MM.1S (cell line): ENCODE data around the gene DNAI2.

Experiments
- DNase-seq: peaks from one replicate; pipeline ENCODE4 v3.0.0-alpha.2; 2015
- H2AFZ ChIP-seq: fragments of 300-600 bp; sonication (generic); 2 replicates; pipeline ENCODE4 v1.6.0; 2016; ENCODE audit warnings: antibody characterized with exemption, low read length
- H3F3A ChIP-seq: fragments of 300-600 bp; sonication (generic); 2 replicates; pipeline ENCODE4 v1.6.1; 2016; ENCODE audit warnings: mild to moderate bottlenecking, antibody characterized with exemption, low read length, moderate library complexity, mixed read lengths; ENCODE audit not compliant: insufficient read depth
- H3K27ac ChIP-seq: fragments of 300-600 bp; sonication (generic); 2 replicates; pipeline ENCODE4 v1.5.1; 2016; ENCODE audit warnings: mild to moderate bottlenecking, low read length
- H3K27me3 ChIP-seq: fragments of 300-600 bp; sonication (generic); replicated peaks from 2 replicates; pipeline ENCODE4 v1.6.0; 2016; ENCODE audit warnings: low read length; ENCODE audit not compliant: insufficient read depth
- H3K36me3 ChIP-seq: fragments of 300-600 bp; sonication (generic); replicated peaks from 2 replicates; pipeline ENCODE4 v1.6.1; 2016; ENCODE audit warnings: mild to moderate bottlenecking, low read length, mixed read lengths; ENCODE audit not compliant: insufficient read depth
- H3K4me1 ChIP-seq: fragments of 300-600 bp; sonication (generic); 2 replicates; pipeline ENCODE4 v1.6.1; 2016; ENCODE audit warnings: low read length, mixed read lengths
- H3K4me2 ChIP-seq: fragments of 300-600 bp; sonication (generic); 2 replicates; pipeline ENCODE4 v1.6.0; 2016; ENCODE audit warnings: low read depth, low read length
- H3K4me3 ChIP-seq: fragments of 300-600 bp; sonication (generic); 2 replicates; pipeline ENCODE4 v1.5.1; 2016; ENCODE audit warnings: low read length, mixed read lengths
- H3K79me2 ChIP-seq: fragments of 300-600 bp; sonication (generic); 2 replicates; pipeline ENCODE4 v1.6.1; 2016; ENCODE audit warnings: mixed run types, low read length, mixed read lengths
- H3K9ac ChIP-seq: fragments of 300-600 bp; sonication (generic); 2 replicates; pipeline ENCODE4 v1.6.1; 2016; ENCODE audit warnings: low read length, mixed read lengths
- H3K9me2 ChIP-seq: fragments of 300-600 bp; sonication (generic); replicated peaks from 2 replicates; pipeline ENCODE4 v1.6.1; 2016; ENCODE audit warnings: mild to moderate bottlenecking, low read length, mixed read lengths; ENCODE audit not compliant: insufficient read depth
- H3K9me3 ChIP-seq: fragments of 300-600 bp; sonication (generic); replicated peaks from 2 replicates; pipeline ENCODE4 v1.6.1; 2016; ENCODE audit warnings: mild to moderate bottlenecking, low read length, mixed read lengths; ENCODE audit not compliant: insufficient read depth
- H4K20me1 ChIP-seq: fragments of 300-600 bp; sonication (generic); 2 replicates; pipeline ENCODE4 v1.6.1; 2016; ENCODE audit warnings: mild to moderate bottlenecking, low read length, moderate library complexity, mixed read lengths; ENCODE audit not compliant: insufficient read depth
- CTCF ChIP-seq: fragments of 300-600 bp; sonication (generic); IDR thresholded peaks from 2 replicates; pipeline ENCODE4 v1.5.1; 2016; ENCODE audit warnings: antibody characterized with exemption, low read length, mixed read lengths
- EZH2 ChIP-seq: fragments of 300-600 bp; sonication (generic); optimal IDR thresholded peaks from 2 replicates; pipeline ENCODE3; 2017; ENCODE audit warnings: low read depth, mild to moderate bottlenecking, antibody characterized with exemption, low read length, mixed read lengths
- EZH2phosphoT487 ChIP-seq: fragments of 300-600 bp; sonication (generic); IDR thresholded peaks from 2 replicates; pipeline ENCODE4 v1.6.1; 2018; ENCODE audit warnings: antibody characterized with exemption, low read length

DNAI2 gene

GRCh38 chr17:74244548-74244947 lies 29.5 kb upstream of the DNAI2 start:
- no peak overlapping the region for H3K4me2 ChIP-seq
- H3K9me3 ChIP-seq, result no peaks in the 10 kb centered on the region
- H2AFZ ChIP-seq, result no peak overlapping the region
- TF ChIP-seq EZH2phosphoT487 (no peak), EZH2 (no peak), CTCF (no peak)
- H3K9ac ChIP-seq, result no peak overlapping the region
- H3F3A ChIP-seq, result no peaks in the 10 kb centered on the region
- no peak for DNase-seq
- peaks cover 90% of the 10 kb centered on the region for H3K27me3 ChIP-seq
- no peaks in the 10 kb centered on the region for H3K79me2 ChIP-seq
- no peaks in the 10 kb centered on the region for H3K36me3 ChIP-seq
- H3K27ac ChIP-seq, result no peak overlapping the region
- no peaks in the 10 kb centered on the region for H3K4me1 ChIP-seq
- no peaks in the 10 kb centered on the region for H3K9me2 ChIP-seq
- H4K20me1 ChIP-seq, result no peaks in the 10 kb centered on the region
- H3K4me3 ChIP-seq, result no peak overlapping the region

GRCh38 chr17:74245145-74245831 lies 28.7 kb upstream of the DNAI2 start:
- Histone ChIP-seq H3K27ac (no peak overlapping the region), H3K9ac (no peak overlapping the region), H3K4me3 (no peak overlapping the region), H3K27me3 (peaks cover 88% of the 10 kb centered on the region), H3K79me2 (no peaks in the 10 kb centered on the region), H2AFZ (no peak overlapping the region), H4K20me1 (no peaks in the 10 kb centered on the region), H3K4me2 (no peak overlapping the region), H3K36me3 (no peaks in the 10 kb centered on the region), H3K9me3 (no peaks in the 10 kb centered on the region), H3F3A (no peaks in the 10 kb centered on the region), H3K4me1 (no peaks in the 10 kb centered on the region), H3K9me2 (no peaks in the 10 kb centered on the region)
- DNase-seq, result no peak
- no peak for TF ChIP-seq CTCF
- TF ChIP-seq EZH2, result no peak
- no peak for TF ChIP-seq EZH2phosphoT487

- no peak for TF ChIP-seq EZH2phosphoT487
- TF ChIP-seq CTCF, result no peak
- TF ChIP-seq EZH2, result no peak
- no peaks in the 10 kb centered on the region for H4K20me1 ChIP-seq
- DNase-seq, result no peak
- H3K79me2 ChIP-seq, result no peaks in the 10 kb centered on the region
- H3K9me3 ChIP-seq, result no peaks in the 10 kb centered on the region
- H2AFZ ChIP-seq, result no peak overlapping the region
- no peak overlapping the region for H3K4me2 ChIP-seq
- no peak overlapping the region for H3K27ac ChIP-seq
- no peaks in the 10 kb centered on the region for H3F3A ChIP-seq
- H3K27me3 ChIP-seq, result peaks cover 87% of the 10 kb centered on the region
- no peaks in the 10 kb centered on the region for H3K36me3 ChIP-seq
- H3K9me2 ChIP-seq, result no peaks in the 10 kb centered on the region
- H3K4me3 ChIP-seq, result no peak overlapping the region
- no peaks in the 10 kb centered on the region for H3K4me1 ChIP-seq
- no peak overlapping the region for H3K9ac ChIP-seq
Observed at GRCh38 chr17:74245871-74246270, 28.2 kb upstream of the DNAI2 start.
